DMS79 treated with DMSO at 0.1 percent for 48 hours (cell line): ENCODE results near the gene RPL18A.

Experiments used
- DNase-seq: peaks from one replicate; lab custom pipeline; 2025; lab: John Stamatoyannopoulos, UW

The RPL18A gene

DNA sequence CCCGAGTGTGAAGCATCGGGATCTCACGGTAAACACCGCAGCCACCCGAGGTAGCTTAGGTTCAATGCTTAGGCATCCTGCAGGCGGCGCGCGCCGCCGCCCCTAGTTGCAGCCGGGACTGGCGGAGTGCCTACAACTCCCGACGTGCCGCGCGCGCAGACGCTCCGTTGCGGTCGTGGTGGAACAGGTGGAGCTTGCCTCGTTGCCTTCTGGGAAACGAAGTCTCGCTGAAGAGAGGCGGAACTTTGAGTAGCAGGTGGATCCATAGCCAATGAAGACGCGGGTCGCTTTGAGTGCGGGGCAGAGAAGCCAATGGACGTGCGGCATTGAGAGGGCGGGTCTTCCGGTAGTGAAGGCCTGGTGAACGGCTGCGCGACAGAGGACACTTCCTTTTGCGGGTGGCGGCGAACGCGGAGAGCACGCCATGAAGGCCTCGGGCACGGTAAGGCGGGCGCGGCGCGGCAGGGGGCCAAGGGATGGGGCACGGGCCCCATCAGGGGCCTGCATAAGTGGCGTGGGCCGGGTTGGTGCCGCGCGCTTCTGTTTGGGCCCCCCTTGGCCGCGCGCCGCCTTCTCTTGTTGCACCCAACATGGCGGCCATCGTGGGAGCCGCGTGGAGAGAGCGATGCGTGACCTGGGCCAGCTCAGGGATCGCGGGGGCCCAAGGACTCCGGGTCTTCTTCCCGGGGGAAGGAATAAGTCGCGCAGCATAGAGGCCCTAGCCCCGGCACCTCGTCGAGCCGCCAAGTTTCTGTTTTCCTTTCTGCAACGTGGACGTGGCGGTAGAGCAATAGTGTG lies at the start of gene RPL18A:
RPL18A (plus strand) TSS at position 378 of the 798 bp plus-strand sequence; CDS start at position 425, 47 bp downstream.
- peak; percentile 99 for DNase-seq

DNA sequence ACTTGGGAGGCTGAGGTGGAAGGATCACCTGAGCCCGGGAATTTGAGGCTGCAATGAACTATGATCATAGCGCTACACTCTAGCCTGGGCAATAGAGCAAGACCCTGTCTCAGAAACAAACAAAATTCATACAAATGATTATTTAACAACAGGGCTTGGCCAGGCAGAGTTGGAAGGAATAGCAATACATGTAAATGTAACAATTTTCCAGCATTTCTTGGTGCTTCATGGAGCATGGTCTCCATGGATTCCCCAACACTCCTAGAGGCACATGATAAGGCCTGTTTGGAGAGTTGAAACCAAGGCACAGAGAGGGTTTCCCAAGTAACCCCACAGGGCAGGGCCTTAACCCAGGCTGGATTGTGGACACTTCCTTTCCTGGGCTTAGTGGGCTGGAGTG lies 48.6 kb upstream of the RPL18A start:
- no peak for DNase-seq

DNA sequence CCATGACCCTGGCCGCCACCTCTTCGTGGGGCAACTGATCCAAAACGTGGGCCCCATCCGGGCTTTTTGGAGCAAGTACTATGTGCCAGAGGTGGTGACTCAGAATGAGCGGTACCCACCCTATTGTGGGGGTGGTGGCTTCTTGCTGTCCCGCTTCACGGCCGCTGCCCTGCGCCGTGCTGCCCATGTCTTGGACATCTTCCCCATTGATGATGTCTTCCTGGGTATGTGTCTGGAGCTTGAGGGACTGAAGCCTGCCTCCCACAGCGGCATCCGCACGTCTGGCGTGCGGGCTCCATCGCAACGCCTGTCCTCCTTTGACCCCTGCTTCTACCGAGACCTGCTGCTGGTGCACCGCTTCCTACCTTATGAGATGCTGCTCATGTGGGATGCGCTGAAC lies 48.0 kb upstream of the RPL18A start:
- DNase-seq = no peak

DNA sequence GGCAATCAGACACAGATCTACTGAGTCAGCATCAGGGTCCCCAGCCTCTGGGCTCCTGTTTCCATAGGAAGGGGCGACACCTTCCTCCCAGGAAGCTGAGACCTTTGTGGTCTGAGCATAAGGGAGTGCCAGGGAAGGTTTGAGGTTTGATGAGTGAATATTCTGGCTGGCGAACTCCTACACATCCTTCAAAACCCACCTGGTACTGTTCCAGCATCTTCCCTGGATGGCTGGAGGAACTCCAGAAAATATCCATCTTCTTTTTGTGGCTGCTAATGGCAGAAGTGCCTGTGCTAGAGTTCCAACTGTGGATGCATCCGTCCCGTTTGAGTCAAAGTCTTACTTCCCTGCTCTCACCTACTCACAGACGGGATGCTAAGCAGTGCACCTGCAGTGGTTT lies 47.6 kb upstream of the RPL18A start:
- no peak for DNase-seq

DNA sequence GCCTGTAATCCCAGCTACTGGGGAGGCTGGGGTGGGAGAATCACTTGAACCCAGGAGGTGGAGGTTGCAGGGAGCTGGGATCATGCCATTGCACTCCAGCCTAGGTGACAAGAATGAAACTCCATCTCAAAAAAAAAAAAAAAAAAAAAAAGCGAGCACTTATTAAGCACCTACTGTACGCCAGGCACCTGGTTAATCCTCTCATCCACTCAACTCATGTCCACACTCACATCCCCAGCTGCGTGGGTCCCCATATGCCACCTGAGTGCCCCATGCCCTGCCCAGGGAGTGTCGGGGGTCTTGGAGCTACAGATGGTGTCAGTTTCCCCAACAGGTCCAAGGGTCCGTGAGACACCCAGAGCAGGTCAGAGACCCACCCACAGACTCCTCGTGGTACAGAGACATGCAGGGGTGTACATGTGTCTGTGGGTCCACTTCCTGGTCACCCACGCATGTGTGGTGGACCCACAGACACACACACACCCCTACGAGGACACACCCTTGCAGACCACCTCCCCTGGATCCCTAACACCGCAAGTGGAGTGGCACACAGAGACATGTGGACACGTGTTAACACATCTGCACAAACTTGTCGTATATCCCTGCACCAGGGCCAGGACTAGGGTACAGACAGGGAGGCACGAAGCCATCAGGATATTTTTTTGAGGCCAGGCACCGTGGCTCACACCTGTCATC lies 41.9 kb upstream of the RPL18A start:
- DNase-seq = no peak

DNA sequence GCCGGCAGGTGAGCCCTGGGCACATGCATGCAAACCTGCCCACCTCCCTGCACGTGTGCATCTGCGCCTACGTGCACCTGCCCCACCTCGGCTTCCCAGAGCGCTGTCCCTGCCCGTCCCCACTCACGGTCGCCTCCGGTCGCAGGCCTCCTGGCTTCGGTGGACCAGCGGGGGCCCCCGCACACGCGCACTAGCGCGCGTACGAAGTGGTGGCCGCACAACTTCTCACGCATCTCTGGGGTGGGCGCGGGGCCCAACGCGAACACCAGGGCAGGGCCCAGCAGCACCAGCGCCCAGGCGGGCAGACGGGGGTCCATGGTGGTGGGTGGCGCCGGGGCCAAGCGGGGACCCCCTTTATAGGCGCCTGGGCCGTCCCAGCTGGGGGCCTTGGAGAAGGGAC lies 38.5 kb upstream of the RPL18A start, which contains the start of gene INSL3:
INSL3 (minus strand) TSS at position 330 of the 400 bp plus-strand sequence; CDS start at position 317, 13 bp downstream.
- no peak for DNase-seq

DNA sequence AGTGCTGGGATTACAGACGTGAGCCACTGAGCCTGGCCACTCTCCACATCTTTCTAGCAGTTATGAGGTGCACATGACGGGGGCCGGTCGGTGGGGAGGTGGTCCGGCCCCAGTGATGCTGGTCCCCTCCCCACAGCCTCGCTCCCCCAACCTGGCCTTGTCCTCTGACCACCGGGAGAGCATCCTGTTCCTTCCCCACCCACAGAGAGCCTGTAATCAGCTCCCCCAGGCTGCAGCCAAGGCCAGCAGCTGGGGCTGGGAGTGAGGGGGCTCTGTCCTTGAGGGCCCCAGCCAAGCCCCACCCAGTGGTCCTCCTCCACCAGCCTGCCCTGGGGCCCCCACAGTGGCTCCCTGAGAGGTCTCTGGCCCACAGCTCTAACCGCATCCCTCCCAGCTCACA lies 35.4 kb upstream of the RPL18A start:
- DNase-seq = no peak

DNA sequence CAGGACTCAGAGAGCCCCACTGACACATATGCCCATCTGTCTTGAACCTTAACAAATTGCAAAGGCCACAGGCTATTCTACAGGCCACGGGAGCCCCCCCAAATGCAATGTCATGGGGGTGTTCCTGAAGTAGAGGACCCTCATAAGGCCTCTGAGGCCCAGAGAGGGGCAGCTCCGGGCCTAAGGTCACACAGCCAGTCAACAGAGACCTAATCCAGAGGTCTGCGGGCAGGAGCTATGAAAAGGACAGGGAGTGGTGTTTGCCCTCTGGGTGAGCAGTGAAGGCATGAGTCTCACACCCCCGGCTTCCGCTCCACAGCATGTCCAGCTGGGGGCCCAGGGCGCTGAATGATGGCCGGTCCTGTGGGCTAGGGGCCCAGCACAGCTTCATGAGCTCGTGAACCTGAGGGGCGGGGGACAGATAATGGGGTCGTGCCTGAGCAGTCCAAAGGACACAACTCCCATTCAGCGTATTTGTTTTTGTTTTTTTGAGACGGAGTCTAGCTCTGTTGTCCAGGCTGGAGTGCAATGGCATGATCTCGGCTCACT lies 33.1 kb upstream of the RPL18A start:
- DNase-seq = no peak

DNA sequence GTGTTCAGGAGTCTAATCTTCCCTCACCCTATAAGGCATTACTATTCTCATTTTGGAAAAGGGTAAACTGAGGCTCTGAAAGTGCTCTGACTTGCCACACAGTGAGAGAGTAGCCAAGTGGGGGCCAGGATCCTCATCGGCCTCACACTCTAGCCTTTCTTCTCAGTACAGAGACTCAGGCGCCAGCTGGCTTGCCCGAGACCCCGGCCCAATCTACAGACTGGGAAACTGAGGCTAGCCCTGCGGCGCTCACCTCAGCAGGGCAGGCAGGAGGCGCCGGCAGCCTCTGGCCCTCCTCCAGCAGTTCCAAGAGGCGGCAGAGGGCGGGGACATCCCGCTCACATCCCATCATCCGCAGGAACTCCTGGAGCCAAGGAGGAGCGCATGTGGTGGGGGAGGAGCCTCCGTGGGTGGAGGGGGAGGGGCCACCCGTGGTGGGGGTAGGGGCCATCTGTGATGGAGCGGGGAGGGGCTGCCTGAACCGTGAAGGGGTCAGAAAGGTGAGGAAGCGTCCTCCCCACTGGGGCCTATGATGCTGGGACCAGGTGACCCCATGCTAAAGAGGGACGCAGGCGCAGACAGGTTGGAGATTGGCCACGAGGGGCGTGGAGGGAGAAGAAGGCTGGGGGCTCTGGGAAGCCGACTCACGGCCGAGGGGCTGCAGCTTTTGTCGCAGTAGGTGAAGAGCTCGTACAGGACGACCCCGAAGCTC lies 29.7 kb upstream of the RPL18A start:
- DNase-seq = peak; percentile 20

DNA sequence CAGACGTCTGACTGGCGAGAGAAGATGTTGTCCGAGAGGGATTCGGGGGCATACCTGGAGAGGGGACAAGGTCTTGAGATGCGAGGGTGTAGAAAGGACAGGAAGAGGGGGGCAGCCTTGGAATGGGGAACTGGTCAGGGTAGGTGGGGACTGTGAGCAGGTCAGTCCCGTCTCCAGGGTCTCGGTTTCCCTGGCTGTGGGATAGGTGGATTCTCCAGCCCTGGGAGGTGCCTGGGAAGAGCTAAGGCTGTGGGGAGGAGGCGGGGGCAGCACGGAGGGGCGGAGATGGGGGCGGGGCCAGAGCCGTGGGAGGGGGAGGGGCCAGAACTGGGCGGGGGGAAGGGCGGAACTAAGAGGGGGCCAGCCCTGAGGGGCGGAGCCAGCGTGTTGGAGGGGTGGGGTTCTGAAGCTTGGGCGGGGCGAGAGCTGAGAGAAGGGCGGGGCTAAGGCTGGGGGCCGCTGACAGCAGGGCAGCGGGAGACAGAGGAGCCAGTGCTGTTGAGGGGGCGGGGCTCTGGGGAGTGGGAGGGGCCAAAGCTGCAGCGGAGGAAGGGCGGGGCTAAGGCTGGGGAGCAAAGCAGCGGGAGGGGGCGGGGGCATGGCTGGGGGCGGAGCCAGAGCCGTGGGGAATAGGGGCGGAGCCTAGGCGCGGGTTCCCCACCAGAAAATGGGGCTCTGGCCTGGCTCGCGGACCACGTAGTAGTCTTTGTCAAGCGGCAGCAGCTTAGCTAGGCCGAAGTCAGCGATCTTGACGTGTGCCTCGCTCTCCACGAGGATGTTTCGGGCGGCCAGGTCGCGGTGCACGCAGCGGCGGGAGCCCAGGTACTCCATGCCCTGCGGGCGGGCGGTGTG lies 28.9 kb upstream of the RPL18A start:
- no peak for DNase-seq

DNA sequence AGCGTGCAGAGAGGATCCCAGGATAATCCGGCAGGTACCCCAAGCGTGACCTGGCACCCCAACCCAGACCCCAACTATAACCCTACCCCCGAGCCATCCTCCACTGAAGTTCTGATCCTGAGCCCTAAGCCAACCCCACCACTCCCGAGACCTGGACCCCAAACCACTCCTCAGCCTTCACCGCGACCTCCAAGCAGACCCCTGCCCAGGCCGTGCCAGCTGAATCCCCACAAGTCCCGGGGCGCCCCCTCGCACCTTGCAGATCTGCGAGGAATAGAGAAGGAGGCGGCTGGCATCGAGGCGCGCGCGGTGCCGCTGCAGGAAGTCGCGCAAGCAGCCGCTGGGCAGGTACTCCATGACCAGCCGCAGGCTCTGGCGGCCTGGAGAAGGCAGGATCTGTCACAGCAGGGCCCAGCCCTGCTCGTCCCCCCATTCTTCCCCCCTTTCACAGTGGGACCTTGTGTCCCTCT lies 28.3 kb upstream of the RPL18A start:
- DNase-seq = no peak

DNA sequence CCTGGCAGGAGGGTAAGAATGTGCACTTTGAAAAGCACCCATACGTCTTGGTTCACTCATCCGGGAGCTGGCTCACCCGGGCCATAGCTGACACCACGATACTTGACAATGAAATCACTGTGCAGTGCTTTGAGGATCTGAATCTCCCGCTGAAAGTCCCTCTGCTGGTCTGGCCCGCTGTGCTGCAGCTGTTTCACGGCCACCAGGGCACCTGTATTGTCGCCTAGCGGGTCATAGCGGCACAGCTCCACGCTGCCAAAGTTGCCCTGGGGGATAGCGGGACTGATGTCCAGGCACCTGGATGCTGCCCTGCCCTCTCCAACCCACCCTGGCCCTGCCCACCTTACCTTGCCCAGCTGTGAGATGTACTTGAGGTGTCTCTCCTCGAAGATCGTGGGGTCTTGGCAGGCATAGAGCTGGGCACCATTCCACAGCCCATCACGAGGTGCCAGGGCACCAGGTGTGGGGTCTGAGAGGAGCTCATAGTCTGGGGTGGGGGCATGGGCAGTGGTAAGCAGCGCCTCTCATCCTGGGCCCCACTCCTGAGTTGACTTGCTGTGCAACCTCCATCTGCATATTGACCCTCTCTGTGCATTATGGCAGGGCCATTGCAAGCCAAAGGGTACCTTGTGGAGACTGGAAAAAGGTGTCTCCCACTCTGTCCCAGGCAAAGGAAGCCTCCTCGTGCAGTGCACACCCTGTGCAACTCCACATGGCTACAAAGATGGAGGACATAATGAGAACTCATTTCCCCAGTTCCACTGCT lies 27.1 kb upstream of the RPL18A start:
- no peak for DNase-seq

DNA sequence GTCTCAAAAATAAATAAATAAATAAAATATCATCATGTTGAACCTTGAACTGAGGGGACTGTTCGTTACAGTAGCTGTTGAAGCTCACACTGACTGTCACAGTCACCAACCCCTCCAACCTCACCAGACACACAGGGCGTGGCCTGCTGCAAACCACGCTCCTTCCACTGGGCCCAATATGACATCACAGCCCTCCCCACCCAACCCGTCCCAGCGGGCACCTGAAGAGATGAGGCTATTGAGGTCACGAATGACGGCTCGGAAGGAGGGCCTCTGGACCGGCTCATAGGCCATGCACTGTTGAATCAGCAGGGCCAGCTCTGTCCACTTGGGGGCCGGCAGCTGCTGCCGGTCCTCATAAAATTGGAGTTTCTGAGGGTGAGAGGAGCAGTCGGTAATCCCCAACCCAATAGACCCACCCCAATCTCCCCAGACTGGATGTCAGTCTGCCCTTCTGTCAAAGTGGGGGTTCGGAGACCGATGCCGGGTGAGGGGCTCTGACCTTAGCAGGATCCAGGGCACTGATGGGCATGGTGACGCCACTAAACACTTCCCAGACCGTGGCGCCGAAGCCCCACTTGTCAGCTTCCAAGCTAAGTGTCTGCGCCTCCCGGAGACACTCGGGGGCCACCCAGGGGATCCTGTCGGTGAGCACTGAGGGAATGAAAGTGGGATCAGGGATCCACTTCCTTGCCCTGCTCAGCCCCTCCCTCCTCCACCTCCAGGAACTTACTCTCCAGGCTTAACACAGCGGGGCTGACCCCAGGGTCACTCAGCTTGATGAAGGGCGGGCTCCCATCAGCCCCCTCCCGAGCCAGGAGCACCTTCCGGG lies 25.1 kb upstream of the RPL18A start:
- no peak for DNase-seq

DNA sequence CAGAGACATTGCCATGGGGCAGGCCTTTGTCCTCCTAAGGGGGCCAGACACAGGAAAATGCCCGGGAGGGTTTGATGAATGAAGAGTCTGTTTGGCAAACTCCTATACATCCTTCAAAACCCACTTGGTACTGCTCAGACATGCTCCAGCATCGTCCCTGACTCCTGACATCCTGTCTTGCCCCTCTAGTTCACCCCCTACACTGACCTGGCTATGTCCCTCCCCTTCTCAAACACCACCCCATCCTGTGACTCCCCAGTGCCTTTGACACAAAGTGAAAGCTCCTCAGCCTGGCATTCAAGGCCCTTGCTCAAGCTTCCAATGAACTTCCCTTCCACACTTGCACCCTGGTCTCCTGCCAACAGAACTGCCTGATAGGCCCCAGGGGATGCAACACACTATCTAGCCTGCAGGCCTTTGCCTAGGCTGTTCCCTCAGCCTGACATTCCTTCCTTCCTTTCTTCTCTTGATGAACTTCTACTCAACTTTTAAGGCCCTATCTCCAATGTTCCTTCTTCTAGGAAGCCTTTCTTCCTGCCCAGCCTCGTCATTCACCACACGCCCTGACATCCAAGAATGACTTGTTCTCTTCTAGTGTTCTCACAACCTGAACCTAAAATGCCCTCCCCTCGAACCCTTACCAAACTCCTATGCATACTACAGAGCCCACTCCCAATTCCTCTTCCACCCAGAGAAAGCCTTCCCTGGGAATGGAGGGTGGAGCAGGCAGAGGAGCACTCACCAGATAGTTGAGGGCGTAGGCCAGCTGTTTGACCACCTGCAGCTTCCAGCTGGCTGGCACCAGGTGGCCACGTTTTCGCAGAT lies 24.3 kb upstream of the RPL18A start:
- no peak for DNase-seq

DNA sequence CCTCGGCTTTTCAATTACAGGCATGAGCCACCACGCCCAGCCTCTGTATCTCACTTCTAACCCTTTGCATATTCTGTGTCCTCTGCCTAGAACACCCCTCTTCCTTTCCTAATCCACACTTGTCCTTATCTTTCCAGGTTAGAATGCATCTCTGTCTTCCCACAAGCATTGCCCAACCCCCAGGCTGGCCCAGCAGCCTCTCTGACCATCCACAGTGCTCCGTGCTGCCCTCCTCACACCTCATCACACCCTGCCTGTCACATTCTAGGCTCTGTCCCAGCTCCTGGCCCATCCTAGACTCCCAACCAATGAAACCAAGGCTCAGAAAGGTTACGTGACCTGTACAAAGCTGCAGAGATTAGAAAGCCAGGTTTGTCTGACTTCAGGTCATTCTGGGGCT lies 23.2 kb upstream of the RPL18A start:
- no peak for DNase-seq

DNA sequence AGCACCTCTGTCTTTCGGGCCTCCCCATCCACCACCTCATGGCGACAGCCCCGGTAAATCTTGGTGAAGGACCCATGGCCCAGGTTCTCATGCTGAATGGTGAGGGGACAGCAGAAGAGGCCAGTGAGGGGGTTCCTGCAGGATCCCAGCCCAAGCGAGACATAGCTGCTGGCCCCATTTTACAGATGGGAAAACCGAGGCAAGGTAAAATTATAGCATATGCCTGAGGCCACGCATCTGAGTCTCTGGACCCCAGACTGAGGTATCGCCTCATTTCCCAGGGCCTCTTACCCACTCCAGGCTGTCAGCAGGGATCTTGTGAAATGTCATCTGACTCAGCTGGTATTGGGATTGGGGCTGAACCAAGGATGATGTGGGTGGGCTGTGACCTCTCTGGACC lies 21.7 kb upstream of the RPL18A start:
- no peak for DNase-seq

DNA sequence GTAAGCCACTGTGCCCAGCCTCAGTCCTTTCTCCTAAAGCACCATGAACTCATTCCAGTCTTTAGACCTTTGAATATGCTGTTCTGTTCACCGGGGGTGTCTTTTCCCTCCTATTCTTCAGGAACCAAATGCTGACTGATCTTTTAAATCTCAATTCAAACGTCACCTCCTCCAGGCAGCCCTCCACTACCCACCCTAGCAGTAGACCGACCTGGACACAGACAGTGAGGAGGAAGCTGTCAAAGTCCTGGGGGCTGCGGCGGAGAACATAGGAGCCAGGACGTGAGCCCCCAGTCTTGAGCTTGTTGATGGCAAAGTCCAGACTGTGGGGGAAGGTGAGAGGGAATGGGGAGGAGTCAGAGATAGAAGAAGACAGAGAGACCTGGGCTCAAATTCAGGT lies 19.7 kb upstream of the RPL18A start:
- no peak for DNase-seq

DNA sequence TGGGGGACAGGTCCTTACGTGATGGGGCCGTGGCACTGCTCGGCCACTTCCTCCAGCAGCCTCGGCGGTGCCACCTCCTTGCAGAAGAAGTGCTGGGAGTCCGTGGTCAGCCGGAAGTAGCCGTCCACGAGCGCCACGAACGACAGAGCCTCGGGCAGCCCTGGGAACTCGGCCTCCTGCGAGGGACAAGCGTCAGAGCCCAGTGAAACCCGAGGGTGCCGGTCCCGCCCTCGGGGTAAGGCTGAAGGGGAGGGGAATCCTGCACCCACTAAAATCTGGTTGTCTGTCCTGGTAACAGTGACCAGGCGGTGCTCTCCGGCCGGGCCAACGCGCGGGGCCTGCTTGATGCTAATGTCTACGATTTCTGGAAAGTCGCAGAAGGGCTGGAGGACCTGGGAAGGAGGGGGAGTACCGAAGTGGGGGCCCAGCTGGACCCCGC lies 18.3 kb upstream of the RPL18A start:
- DNase-seq = no peak
